Right renal cortex interstitium (tissue), 3 donors: ENCODE data around the gene SDSL. TPM values are rescaled to one million over a fixed set of nuclear protein-coding genes. Genes with fewer than 3 reads are reported as not detected.

ENCODE experiments used
- DNase-seq, 3 donors: peaks; one replicate each; pipeline ENCODE4 v3.0.0-alpha.2; 2013; ENCODE audit warnings: low read depth in 3 of 3, low spot score in 2 of 3
- polyA plus RNA-seq, 3 donors: library from polyadenylated mRNA; unstranded; fragments of 120-200 nt; gene quantifications; one replicate each; pipeline ENCODE4 v1.2.1, GENCODE V29; 2013; ENCODE audit not compliant: insufficient read length in 3 of 3

Gene SDSL, protein sequence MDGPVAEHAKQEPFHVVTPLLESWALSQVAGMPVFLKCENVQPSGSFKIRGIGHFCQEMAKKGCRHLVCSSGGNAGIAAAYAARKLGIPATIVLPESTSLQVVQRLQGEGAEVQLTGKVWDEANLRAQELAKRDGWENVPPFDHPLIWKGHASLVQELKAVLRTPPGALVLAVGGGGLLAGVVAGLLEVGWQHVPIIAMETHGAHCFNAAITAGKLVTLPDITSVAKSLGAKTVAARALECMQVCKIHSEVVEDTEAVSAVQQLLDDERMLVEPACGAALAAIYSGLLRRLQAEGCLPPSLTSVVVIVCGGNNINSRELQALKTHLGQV
- polyA plus RNA-seq = 10 to 100 TPM; 10.7 to 13.1 (median 12.0) TPM

DNA sequence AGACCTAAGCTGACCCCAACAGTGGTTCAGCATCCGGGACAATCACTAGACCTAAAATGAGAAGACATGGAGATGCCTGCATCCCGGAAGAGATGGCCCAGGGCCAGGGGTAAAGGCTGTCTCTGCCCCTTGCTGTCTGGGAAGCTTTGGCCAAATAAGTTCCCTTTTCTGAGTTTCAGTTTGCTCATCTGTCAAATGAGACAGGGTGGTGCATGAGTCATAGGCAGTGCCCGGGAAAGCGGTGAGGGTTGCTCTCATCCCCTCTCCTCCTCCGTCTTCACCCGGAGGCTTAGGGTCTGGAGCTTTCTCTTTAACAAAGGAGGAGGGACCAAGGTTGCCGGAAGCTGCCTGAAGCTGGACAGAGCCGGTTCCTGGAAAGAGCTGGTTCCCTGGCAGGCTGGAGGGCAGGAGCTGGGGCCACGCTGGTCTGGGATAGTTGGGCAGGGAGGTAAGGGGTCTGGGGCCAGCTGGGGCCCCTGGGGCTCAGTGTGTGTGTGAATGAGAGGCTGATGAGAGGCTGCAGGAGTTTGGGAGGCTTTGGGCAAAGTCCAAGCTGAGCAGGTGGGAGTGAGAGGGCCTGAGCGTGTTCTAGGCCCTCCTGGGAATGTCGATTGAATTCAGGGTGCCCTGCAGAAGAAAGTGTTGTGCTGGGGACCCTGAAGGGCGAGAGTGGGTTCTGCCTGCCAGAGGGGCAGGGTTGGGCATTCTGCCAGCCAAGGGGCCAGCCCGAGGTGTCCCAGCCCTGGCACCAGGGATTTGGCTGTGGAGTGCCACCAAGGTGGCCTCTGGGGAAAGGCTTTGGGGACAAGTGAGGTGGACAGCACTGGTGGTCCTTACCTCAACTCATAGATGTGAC, at the start of gene SDSL:
SDSL (plus strand) TSS at position 351 of the 856 bp plus-strand sequence. CDS start 5,603 bp downstream, outside the sequence.
- DNase-seq = peak; percentile 33 to 56 (median 52)

DNA sequence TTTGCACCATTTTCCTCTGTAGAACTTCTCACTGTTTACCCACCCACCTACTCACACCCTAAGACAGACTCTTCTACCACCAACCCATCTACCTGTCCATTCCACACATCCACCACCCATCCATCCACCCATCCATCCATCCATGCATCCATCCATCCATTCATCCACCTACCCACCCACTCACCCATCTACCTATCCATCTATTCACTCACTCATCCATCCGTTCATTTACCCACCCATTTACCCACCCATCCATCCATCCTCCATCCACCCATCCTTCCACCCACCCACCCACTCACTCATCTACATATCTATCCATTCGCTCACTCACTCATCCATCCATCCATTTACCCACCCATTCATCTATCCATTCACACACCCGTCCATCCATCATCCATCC, 48.7 kb upstream of the SDSL start:
- no peak for DNase-seq

DNA sequence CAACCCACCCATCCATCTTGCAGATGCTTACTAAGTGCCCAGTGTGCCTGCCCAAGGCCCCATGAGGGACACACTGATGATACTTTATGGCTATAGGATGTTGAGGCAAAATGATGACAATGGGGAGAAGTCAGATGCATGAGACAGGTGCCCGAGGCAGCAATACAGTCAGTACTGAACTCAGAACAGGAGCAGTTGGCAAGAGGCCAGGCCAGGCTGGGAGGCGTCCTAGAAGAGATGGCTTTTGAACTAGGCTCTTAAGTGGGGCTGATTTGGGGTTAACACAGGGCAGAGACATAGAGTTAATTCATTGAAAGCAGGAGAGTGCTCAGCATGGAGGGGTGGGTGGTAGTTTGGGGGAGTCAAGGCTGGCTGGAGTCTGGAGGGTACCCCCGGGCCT, 48.2 kb upstream of the SDSL start:
- DNase-seq = no peak

DNA sequence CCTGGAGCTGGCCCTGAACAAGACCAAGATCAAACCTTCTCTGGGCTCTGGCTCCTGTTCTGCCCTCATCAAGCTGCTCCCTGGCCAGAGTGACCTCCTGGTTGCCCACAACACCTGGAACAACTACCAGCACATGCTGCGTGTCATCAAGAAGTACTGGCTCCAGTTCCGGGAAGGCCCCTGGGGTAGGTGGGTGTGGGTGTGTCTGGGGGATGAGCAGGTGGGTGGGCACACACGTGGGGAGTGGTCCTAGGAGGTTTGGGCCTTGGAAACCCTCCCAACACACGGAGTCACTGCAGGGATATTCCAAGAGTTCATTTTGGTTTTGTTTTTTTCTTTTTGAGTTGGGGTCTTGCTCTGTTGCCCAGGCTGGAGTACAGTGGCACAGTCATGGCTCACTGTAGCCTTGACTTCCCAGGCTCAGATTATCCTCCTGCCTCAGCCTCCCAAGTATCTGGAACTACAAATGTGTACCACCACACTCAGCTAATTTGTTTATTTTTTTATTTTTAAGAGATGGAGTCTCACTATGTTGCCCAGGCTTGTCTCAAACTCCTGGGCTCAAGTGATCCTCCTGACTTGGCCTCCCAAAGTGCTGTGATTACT, 47.3 kb upstream of the SDSL start:
- no peak for DNase-seq

DNA sequence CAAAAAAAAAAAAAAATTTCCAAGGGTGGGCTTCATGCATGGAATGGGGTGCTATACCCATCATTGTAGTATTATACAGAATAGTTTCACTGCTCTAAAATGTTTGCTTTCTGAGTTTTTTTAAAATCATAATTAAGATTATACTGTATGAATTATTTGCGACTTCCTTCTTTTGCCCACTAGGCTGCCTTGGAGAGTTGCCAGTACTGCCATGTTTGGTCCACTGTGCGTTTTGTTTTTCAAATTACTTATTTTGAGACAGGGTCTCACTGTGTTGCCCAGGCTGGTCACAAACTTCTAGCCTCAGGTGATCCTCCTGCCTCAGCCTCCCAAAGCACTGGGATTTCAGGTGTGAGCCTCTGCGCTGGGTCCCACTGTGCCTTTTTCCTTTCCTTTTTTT, 43.9 kb upstream of the SDSL start:
- no peak for DNase-seq

DNA sequence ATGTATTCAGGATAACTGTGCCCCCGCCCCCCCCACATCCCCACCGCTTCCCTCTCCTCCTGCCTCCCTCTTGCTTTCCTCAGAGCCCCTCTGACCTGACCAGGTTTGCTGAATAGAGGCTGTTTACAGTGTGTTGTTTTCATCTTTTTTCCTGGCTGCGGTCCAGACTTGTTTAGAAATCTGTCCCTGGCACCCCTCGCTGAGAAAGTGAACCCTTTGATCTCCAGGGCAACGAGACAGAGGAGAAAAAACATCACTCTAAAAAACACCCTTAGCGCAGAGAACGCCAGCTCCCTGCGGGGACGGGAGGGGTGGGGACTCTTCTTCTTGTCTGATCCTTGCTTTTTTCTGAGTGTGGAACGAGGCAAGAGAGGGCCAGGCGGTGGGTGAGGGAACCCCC, 41.0 kb upstream of the SDSL start:
- DNase-seq = no peak

DNA sequence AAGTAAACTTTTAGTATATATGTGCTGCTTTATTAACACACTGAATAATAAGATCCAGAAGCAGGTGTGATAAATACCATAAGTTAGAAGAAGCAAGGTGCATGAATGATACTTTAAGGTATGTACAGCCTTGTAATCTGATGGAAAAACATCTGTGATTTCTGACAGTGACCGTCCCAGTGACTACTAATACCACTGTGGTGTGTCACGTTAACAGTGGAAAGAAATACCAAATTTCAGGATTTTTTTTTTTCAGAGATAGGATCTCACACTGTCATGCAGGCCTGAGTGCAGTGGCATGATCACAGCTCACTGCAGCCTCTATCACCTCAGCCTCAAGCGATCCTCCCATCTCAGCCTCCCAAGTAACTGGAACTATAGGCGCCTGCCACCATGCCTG, 40.0 kb upstream of the SDSL start:
- DNase-seq = no peak

DNA sequence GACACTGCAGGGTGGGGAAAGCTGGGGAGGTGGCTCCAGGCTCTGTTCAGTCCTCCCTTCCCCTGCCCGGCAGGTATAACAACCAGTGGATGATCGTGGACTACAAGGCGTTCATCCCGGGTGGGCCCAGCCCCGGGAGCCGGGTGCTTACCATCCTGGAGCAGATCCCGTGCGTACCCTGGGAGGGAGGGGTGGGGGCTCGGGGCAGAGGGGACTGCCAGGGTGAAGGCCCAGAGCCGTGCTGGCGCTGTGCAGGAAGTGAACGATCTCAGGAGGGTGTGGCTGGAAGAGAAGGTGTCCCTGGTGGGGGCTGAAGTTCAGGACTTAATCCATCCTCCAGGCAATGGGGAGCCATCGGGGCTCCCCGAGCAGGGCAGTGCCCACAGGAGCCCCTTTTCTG, 37.4 kb upstream of the SDSL start:
- DNase-seq = no peak

DNA sequence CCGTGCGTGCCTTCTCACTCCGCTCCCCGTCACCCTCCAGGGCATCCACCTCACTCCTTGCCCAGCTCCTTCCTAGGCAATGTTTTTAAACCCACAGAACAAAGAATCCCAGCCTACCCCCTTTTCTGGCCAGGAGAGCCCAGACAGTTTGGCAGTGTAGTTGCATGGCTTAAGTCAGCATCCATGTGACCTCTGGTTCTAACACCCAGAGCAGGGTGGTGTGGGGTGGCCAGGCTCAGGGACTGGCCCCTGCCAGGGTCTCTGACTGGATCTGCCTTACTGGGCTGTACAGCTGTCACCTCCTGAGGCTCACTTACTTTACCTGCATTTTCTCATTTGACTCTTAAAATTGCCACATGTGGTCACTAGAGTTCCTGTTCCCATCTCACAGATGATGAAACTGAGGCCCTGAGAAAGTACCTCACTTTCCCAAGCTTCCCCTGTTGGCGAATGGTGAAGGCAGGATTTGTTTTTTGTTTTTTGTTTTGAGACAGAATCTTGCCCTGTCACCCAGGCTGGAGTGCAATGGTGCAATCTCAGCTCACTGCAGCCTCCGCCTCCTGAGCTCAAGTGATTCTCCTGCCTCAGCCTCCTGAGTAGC, 36.8 kb upstream of the SDSL start:
- DNase-seq = no peak

DNA sequence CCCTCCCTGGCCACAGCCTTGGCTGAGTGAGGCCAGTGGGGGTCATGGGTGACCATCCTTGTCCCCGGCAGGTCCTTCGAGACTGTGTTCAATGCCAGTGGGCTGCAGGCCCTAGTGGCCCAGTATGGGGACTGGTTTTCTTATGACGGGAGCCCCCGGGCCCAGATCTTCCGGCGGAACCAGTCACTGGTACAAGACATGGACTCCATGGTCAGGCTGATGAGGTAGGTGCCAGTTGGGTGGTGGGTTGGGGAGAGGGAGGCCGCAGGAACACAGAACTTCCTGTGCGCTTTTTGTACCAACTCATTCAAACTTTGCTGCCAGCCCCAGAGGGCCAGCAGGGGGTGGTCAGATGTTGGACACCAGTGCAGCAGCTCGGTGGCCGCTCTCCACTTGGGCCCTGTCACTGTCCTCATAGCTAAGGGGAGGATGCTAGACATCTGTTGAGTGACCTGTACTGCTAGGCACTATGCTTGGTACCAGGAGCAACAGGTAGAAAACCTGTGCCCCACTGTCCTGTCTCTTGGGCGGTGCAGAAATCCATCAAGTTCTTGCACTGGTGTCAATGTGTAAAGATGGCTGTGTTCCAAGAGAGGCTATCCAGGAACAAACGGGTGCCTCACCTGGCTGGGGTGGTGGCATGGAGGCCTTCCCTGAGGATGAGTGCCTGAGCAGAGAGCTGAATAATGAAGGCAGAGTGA, 35.2 kb upstream of the SDSL start:
- no peak for DNase-seq

DNA sequence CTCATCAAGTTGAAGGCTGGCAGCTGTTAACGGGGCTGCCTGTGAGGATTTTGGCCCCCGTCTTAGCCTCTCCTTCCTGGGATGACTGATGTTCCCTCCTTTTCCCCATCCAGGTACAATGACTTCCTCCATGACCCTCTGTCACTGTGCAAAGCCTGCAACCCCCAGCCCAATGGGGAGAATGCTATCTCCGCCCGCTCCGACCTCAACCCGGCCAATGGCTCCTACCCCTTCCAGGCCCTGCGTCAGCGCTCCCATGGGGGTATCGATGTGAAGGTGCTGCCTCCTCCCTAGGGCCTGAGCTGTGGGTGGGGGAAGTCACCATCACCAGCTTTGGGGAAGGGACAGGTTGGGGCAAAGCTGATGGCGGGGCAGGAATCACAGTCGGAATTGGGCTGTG, 34.5 kb upstream of the SDSL start:
- DNase-seq = no peak

DNA sequence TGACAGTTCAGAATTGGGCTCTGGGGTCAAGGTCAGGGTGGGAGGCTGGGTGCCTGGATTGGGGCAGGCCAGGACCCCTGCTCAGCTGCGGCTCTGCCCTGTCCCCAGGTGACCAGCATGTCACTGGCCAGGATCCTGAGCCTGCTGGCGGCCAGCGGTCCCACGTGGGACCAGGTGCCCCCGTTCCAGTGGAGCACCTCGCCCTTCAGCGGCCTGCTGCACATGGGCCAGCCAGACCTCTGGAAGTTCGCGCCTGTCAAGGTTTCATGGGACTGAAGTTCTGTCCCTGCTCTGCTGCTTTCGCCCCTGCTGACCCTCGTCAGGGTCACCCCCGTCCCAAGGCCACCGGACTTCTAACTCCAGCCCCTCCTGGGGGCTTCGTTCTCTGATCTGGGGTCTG, 33.8 kb upstream of the SDSL start:
- no peak for DNase-seq

DNA sequence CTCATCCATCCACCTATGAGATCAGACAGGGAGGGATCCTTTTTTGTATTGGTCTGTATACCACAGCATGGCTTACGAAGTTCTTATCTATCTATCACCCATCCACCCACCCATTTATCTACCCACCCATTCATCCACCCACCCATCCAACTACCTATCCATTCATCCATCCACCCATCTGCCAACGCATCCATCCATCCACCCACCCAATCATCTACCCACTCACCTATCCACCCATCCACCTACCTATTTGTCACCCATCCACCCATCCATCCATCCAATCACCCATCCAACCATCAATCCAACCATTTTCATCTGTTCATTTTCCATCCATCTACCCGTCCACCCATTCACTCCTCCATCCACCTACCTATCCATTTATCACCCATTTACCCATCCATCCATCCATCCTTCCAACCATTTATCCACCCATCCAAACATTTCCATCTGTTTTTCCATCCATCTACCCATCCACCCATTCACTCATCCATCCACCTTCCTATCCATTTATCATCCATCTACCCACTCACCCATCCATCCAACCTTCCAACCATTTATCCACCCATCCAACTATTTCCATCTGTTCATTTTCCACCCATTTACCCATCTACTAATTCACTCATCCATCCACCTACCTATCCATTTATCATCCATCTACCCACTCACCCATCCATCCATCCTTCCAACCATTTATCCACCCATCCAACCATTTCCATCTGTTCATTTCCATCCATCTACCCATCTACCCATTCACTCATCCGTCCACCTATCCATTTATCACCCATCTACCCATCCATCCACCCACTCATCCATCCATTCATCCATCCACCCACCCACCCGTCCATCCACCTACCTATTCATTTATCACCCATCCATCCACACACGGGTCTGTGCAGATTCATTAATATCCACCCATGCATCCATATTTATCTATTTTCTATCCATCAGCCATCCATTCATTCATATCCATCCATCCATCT, 31.8 kb upstream of the SDSL start:
- DNase-seq = no peak

DNA sequence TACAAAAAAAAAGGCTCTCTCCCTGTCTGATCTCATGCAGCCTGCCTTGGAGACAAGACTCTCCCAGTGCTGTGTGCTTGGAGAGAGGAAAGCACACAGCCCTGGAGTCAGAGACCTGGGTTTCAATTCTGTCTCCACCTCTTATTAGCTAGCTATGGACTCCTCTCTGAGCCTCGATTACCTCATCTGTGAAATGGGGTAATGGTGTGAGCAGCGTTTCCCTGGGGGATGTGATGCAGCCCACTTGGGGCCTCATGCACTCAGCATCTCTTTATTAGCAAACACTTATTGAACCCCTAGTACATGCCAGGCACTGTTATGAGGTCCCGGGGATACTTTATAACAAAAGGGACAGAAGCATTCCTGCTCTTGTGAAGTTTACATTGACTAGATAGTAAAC, 31.0 kb upstream of the SDSL start:
- no peak for DNase-seq

DNA sequence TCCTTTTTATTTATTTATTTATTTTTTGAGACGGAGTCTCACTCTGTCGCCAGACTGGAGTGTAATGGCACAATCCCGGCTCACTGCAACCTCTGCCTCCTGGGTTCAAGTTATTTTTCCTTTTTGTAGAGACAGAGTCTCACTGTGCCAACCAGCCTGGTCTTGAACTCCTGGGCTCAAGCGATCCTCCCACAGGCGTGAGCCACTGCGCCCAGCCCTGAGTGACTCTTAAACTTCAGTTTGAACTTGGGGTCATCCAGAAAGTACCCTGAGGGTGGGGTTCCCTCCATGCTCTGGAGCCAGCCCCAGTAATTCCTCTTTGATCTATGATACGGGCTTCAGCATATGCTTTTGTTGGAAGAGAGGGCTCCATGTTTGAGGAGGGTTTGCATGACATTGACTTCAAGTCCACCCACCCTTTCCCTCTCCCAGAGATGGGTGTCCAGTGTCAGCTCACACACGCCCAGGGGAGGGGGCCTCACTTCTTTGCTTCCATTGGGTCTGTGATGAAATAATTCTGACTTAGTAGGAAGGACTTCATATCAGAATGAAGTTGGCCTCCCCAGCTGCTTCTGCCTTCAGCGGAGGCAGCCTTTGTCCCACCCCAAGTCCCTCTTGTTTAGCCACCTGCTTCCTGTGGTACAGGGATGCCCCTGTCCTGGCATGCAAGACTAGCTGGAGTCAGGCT, 30.4 kb upstream of the SDSL start:
- DNase-seq = no peak

DNA sequence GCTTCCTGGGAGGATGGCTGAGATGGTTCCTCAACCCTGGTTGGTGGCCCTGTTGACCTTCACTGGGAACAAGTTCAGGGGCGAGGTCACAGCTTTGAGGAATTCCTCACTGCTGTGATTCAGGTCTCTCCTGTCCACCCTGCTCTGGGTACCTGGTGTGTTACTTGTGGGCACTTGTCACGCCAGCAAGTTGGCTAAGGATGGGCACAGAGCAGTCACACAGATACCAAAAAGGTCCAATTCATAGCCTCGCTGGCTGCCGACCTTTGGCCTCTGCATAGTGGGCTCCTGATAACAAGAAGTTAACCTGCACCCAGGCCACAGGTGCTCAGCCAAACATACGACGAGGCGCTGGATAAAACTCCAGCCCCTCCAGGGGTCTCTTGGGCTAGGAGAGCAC, 29.7 kb upstream of the SDSL start:
- no peak for DNase-seq

DNA sequence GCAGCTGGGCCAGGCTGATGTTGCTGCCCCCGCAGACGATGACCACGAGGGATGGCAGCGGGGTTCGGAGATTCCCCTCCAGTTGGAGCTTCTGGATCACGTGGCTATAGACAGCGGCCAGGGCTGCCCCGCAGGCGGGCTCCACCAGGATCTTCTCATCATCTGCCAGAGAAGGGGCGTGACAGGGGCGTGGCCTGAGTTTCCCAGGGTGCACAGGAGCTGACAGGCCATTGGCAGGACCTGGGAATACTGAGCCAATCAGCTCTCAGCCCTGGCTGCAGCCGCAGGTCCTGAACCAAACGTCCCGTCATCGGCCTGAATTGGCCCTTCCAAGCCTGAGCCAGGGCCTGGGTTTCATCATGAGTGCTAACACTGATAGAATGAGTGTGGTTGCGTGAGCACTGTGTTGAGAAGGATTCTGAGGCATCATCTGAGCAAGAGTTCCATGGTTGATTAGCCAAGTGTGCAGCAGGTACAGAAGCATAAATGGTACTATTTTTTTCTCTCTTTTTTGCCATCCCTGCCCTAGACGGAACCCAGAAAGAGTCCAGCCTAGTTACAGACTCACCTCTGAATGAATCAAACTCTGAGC, 29.1 kb upstream of the SDSL start:
- DNase-seq = no peak

DNA sequence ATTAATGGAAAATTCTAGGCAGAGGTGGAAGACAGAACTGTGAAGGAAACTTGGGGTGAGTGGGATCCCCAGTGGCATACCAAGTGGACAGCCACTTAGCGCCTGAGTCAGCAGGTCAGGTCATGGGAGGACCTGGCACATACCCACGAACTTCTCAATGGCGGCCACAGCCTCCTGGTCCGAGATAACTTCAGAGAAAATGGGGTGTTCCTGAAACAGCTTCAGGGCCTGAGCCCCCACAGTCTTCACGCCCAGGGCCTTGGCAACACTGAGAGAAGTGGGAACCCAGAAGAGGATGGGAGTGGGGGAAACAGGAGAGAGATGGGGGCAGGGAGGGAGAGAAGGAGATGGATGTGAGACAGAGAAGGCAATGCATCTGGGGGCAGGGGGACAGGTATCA, 28.4 kb upstream of the SDSL start:
- no peak for DNase-seq
